Activated CD8-positive, alpha-beta memory T cell treated with anti-CD3 and anti-CD28 coated beads for 36 hours (primary cell): ENCODE measurements around the gene EGFL6. TPM values are rescaled to one million over a fixed set of nuclear protein-coding genes. Genes with fewer than 3 reads are reported as not detected.
"Not testable (repeated sequence)": the region's sequence is repeated elsewhere in the genome, so short reads cannot be mapped to it uniquely, and the experiment has no call there.

Experiments
- CTCF ChIA-PET: fragments of 350-600 bp; sonication (Branson Sonifier 250); formaldehyde crosslinking; loops from one replicate; lab custom pipeline; 2021; ENCODE audit warnings: antibody characterized with exemption; lab: Charles Lee
- POLR2A ChIA-PET: fragments of 350-600 bp; sonication (Branson Sonifier 250); formaldehyde crosslinking; loops from one replicate; lab custom pipeline; 2021; ENCODE audit warnings: antibody characterized with exemption; lab: Charles Lee
- total RNA-seq, 2 experiments: library from RNA; stranded (reverse); gene quantifications; one replicate each; pipeline ENCODE4 v1.2.3, GENCODE V29; 2021

The EGFL6 gene
- total RNA-seq, 2 experiments from 2014 or later, result 1.1 to 1.4 TPM

- POLR2A ChIA-PET, CTCF ChIA-PET: not testable (repeated sequence)
Measured at GRCh38 chrX:13648336-13648735, 78.9 kb downstream of the EGFL6 start.

GRCh38 chrX:13649838-13650237 lies 80.4 kb downstream of the EGFL6 start:
- CTCF ChIA-PET, result interaction anchor here (1.6 kb wide), 1 partner anchor 87 kb away, joined by 3 read pairs; no protein-coding TSS in a partner anchor
- POLR2A ChIA-PET, result no interaction called here

GRCh38 chrX:13650318-13650717 lies 80.9 kb downstream of the EGFL6 start:
- ChIA-PET POLR2A (no interaction called here), CTCF (interaction anchor here (1.6 kb wide), 1 partner anchor 86 kb away, joined by 3 read pairs; no protein-coding TSS in a partner anchor)

DNA sequence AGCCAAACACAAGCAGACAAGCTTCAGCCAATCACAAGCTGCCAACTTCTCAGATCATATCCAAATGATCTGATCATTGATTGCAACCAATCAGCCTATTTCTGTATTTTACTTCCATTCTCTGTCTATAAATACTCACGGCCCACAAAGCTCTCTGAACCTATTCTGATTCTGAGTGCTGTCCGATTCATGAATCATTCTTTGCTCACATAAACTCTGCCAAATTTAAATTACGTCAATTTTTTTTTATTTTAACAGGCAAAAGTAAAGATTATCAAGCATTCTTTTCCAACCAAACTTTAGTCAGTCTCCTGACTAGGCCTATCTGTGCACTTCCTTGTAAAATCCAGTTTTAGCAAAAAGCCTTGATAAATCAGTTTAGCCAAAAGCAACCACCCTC lies 81.7 kb downstream of the EGFL6 start:
- POLR2A ChIA-PET, result no interaction called here
- CTCF ChIA-PET, result no interaction called here

- CTCF ChIA-PET, result no interaction called here
- POLR2A ChIA-PET, result interaction anchor here (1.0 kb wide), 1 partner anchor 82 kb away, joined by 4 read pairs; the partner anchor contains the start of genes OFD1 and TRAPPC2
Measured at GRCh38 chrX:13652287-13652793, 82.9 kb downstream of the EGFL6 start.

DNA sequence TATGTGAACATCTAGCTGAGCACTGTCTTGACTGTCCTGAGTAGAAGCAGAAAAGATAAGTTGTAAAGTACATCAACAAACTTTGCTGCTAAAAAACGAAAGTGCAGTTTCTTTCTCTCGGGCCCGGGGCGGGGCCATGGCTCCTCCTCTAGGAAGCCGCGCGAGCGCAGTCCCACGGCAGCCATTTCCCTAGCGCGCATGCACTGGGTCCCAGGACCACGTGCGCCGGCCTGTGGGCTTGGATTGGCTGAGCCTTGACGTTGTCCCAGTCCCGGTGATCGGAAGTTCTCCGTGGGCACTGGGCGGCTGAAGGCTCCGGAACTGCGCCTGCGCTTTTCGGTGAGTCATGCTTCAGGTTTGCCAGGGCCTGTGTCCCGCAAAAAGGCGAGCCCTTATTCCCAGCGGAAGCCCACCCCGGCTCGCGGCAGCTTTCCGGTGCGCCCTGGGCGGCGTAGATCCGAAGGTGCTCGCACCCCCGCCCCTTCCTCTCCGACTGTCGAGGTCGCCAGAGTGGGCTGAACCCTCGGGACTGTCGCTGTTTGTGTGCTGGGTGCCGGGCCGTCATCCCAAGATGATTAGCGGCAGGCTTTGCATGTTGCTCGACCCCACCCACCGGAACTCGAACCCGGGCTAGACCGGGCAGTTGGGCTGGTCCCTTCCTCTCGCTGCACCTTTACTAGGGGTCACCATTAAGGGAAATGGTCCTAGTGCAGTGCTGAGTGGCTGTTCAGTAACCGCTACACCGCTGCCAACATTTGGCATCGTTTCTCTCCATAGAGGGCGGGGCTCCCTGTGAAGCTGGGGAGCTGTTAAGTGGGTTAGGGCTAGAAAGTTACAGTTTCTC lies 83.7 kb downstream of the EGFL6 start, which contains the start of gene TCEANC:
Gene TCEANC (plus strand): TSS at position 292 of the 844 bp plus-strand sequence. CDS start 9,368 bp downstream, outside the sequence.
- ChIA-PET POLR2A (interaction anchor here (1.0 kb wide), 1 partner anchor 82 kb away, joined by 4 read pairs; the partner anchor contains the start of genes OFD1 and TRAPPC2), CTCF (interaction anchor here (1.2 kb wide), 1 partner anchor 9 kb away, joined by 6 read pairs; no protein-coding TSS in a partner anchor)

GRCh38 chrX:13654116-13654515 lies 84.7 kb downstream of the EGFL6 start:
- CTCF ChIA-PET, result interaction anchor here (1.2 kb wide), 1 partner anchor 8 kb away, joined by 6 read pairs; no protein-coding TSS in a partner anchor
- POLR2A ChIA-PET, result no interaction called here

- ChIA-PET CTCF (interaction anchor here (1.2 kb wide), 1 partner anchor 79 kb away, joined by 3 read pairs; the partner anchor contains the start of genes OFD1 and TRAPPC2), POLR2A (interaction anchor here (0.6 kb wide), 1 partner anchor 59 kb away, joined by 3 read pairs; no protein-coding TSS in a partner anchor)
Measured at GRCh38 chrX:13655674-13656073, 86.3 kb downstream of the EGFL6 start.

- ChIA-PET CTCF (no interaction called here), POLR2A (no interaction called here)
Measured at GRCh38 chrX:13658602-13659001, 89.2 kb downstream of the EGFL6 start.

GRCh38 chrX:13659063-13659462 lies 89.7 kb downstream of the EGFL6 start:
- ChIA-PET POLR2A (interaction anchor here (0.7 kb wide), 1 partner anchor 694 kb away, joined by 4 read pairs; no protein-coding TSS in a partner anchor), CTCF (interaction anchor here (0.7 kb wide), 1 partner anchor 357 kb away, joined by 3 read pairs; no protein-coding TSS in a partner anchor)

GRCh38 chrX:13661735-13662288 lies 92.4 kb downstream of the EGFL6 start:
- CTCF ChIA-PET, result interaction anchor here (0.7 to 2.1 kb wide), 2 partner anchors 8 to 32 kb away, joined by 3 to 6 read pairs; no protein-coding TSS in a partner anchor
- POLR2A ChIA-PET, result interaction anchor here (1.3 kb wide), 1 partner anchor 26 kb away, joined by 9 read pairs; the partner anchor contains the start of gene RAB9A

GRCh38 chrX:13662355-13662791 lies 93.0 kb downstream of the EGFL6 start:
- POLR2A ChIA-PET, result interaction anchor here (1.3 kb wide), 1 partner anchor 26 kb away, joined by 9 read pairs; the partner anchor contains the start of gene RAB9A
- CTCF ChIA-PET, result interaction anchor here (0.7 to 2.1 kb wide), 3 partner anchors 9 to 364 kb away, joined by 3 to 6 read pairs (median 3); no protein-coding TSS in a partner anchor

GRCh38 chrX:13664020-13664419 lies 94.6 kb downstream of the EGFL6 start:
- POLR2A ChIA-PET, result no interaction called here

GRCh38 chrX:13666836-13667235 lies 97.4 kb downstream of the EGFL6 start:
- CTCF ChIA-PET, result interaction anchor here (1.1 kb wide), 1 partner anchor 18 kb away, joined by 3 read pairs; no protein-coding TSS in a partner anchor
- POLR2A ChIA-PET, result no interaction called here

More at GRCh38 chrX:13664020-13664419, 94.6 kb downstream of the EGFL6 start:
- CTCF ChIA-PET, result no interaction called here

GRCh38 chrX:13667919-13668318 lies 98.5 kb downstream of the EGFL6 start:
- ChIA-PET CTCF (no interaction called here), POLR2A (no interaction called here)

DNA sequence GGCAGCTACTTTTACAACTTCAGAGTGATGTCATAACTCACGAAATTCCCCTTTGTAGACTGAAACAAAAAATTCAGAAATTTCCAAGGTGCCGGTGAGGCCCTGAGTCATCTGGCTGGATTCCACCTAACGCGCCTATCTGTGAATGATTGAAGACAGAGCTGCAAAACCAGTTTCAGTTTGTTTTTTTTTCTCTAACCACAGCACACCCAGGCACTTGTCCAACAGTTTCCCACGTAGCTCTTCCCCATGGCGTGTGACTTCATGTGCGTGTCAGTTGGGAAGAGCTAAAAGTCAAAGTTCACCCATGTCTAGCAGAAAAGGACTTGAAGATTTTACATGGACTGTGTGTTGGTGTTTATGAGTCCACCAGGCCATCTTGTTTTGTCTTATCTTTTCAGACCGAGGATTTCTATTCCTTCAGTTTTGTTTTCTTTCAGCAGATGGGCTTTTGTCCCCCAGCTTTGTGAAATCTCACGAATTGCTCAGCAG lies 99.9 kb downstream of the EGFL6 start:
- ChIA-PET POLR2A (interaction anchor here (1.0 to 1.4 kb wide), 4 partner anchors 17 to 66 kb away, joined by 3 to 4 read pairs (median 4); partner anchors contain the start of genes OFD1, RAB9A and TRAPPC2), CTCF (interaction anchor here (1.7 kb wide), 2 partner anchors 17 to 67 kb away, joined by 5 to 6 read pairs; no protein-coding TSS in a partner anchor)

DNA sequence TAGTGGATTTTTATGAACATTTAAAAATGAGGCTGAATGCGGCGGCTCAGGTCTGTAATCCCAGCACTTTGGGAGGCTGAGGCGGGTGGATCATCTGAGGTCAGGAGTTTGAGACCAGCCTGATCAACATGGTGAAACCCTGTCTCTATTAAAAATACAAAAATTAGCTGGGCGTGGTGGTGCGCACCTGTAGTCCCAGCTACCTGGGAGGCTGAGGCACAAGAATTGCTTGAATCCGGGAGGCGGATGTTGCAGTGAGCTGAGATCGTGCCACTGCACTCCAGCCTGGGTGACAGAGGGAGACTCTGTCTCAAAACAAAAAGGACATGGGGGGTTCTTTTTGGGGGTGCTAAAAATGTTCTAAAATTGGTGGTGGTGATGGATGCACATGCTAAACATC lies 100.4 kb downstream of the EGFL6 start:
- POLR2A ChIA-PET, result interaction anchor here (1.0 to 1.4 kb wide), 4 partner anchors 17 to 65 kb away, joined by 3 to 4 read pairs (median 4); partner anchors contain the start of genes OFD1, RAB9A and TRAPPC2
- CTCF ChIA-PET, result interaction anchor here (1.7 kb wide), 2 partner anchors 17 to 67 kb away, joined by 5 to 6 read pairs; no protein-coding TSS in a partner anchor

GRCh38 chrX:13670197-13670596 lies 100.8 kb downstream of the EGFL6 start:
- POLR2A ChIA-PET, result interaction anchor here (0.7 to 1.0 kb wide), 2 partner anchors 16 to 21 kb away, joined by 3 to 4 read pairs; no protein-coding TSS in a partner anchor
- CTCF ChIA-PET, result interaction anchor here (1.7 kb wide), 2 partner anchors 16 to 66 kb away, joined by 5 to 6 read pairs; no protein-coding TSS in a partner anchor
